HepG2 (cell line): ENCODE results near the gene PTGDR2. TPM values are rescaled to one million over a fixed set of nuclear protein-coding genes. Genes with fewer than 3 reads are reported as not detected.
A peak's percentile ranks its signal among the peaks of the same experiment; 100 is the strongest.

Experiments
- ATAC-seq: fragments of 200-7000 bp; cut with Tn5 transposase; 3 replicates; pipeline ENCODE4 v1.9.1; 2020; ENCODE audit warnings: mild to moderate bottlenecking, moderate library complexity
- BruUV-seq: library from RNA; stranded (reverse); fragments of 400-500 nt; replicated peaks from 2 replicates; lab custom pipeline; 2021; lab: Mats Ljungman, UMichigan
- CTCF ChIA-PET: fragments of 300-600 bp; formaldehyde crosslinking; extraction: SDS; loops from one replicate; lab custom pipeline; 2021; ENCODE audit warnings: low total read pairs, inconsistent platforms, low intra/inter-chr PET ratio; lab: Yijun Ruan, JAX
- POLR2A ChIA-PET: fragments of 350-600 bp; sonication (Branson Sonifier 250); formaldehyde crosslinking; loops from one replicate; lab custom pipeline; 2020; ENCODE audit warnings: antibody characterized with exemption, inconsistent platforms; lab: Yijun Ruan, JAX
- DNase-seq: peaks from one replicate; pipeline ENCODE4 v3.0.0-alpha.2; 2015; ENCODE audit warnings: low spot score
- FAIRE-seq: peaks from 3 replicates; lab custom pipeline; 2011; peaks lifted over from hg19 to GRCh38; lab: Jason Lieb, UNC
- H2AFZ ChIP-seq: one replicate; pipeline ENCODE4 v1.6.1; 2011; ENCODE audit warnings: low read length, inconsistent platforms
- H3K27ac ChIP-seq: fragments of 300-600 bp; 3 replicates; pipeline ENCODE4 v1.8.0; 2011; ENCODE audit warnings: mixed run types, mild to moderate bottlenecking, mixed read lengths, low read length, inconsistent platforms; ENCODE audit not compliant: insufficient read depth; ENCODE audit errors: extremely low read length
- H3K27me3 ChIP-seq, 2 experiments: fragments of 200-600 bp in 1 of 2; 2 replicates in 1 of 2; 3 replicates in 1 of 2; pipeline versions ENCODE4 v1.6.0 to v1.8.0; 2011; ENCODE audit warnings: low read length in 2 of 2, mild to moderate bottlenecking in 2 of 2, moderate library complexity in 2 of 2, inconsistent platforms in 1 of 2; ENCODE audit not compliant: insufficient read depth in 2 of 2, control insufficient read depth in 1 of 2
- H3K36me3 ChIP-seq, 2 experiments: fragments of 200-600 bp in 1 of 2; replicated peaks in 1 of 2; 2 replicates in 1 of 2; 3 replicates in 1 of 2; pipeline versions ENCODE4 v1.5.1 to v1.8.0; 2011; ENCODE audit warnings: low read length in 2 of 2, inconsistent platforms in 1 of 2; ENCODE audit not compliant: insufficient read depth in 2 of 2, control insufficient read depth in 1 of 2
- H3K4me1 ChIP-seq: 2 replicates; pipeline ENCODE4 v1.5.1; 2012; ENCODE audit warnings: low read length, inconsistent platforms; ENCODE audit not compliant: insufficient read depth
- H3K4me2 ChIP-seq: 2 replicates; pipeline ENCODE4 v1.6.0; 2011; ENCODE audit warnings: low read depth, low read length, inconsistent platforms
- H3K4me3 ChIP-seq, 3 experiments: fragments of 200-600 bp in 1 of 3; sonication (generic), shearing (Covaris generic) in 1 of 3; replicated peaks in 1 of 3; 2 replicates each; pipeline ENCODE4 v1.5.1; 2011 to 2016; ENCODE audit warnings: low read length in 3 of 3, inconsistent platforms in 2 of 3, low read depth in 2 of 3, mild to moderate bottlenecking in 2 of 3, control low read depth in 1 of 3, mixed read lengths in 1 of 3; ENCODE audit not compliant: insufficient read depth in 1 of 3
- H3K79me2 ChIP-seq: one replicate; pipeline ENCODE4 v1.6.1; 2011; ENCODE audit warnings: low read length, inconsistent platforms; ENCODE audit not compliant: insufficient read depth
- H3K9ac ChIP-seq: 2 replicates; pipeline ENCODE4 v1.6.0; 2011; ENCODE audit warnings: mild to moderate bottlenecking, low read depth, low read length, inconsistent platforms; ENCODE audit not compliant: insufficient read depth
- H3K9me3 ChIP-seq: 2 replicates; pipeline ENCODE4 v1.5.1; 2012; ENCODE audit warnings: mild to moderate bottlenecking, low read length
- H4K20me1 ChIP-seq: 2 replicates; pipeline ENCODE4 v1.6.0; 2011; ENCODE audit warnings: inconsistent platforms, mild to moderate bottlenecking, low read length, moderate library complexity; ENCODE audit not compliant: insufficient read depth
- ADNP ChIP-seq: sonication (generic); formaldehyde crosslinking; IDR thresholded peaks from 2 replicates; pipeline ENCODE4 v1.4.0; 2020; ENCODE audit warnings: missing genetic modification reagents
- ATF4 ChIP-seq, 2 experiments: fragments of 450-650 bp in 1 of 2; sonication (generic) in 1 of 2; formaldehyde crosslinking; IDR thresholded peaks; 2 replicates each; pipeline versions ENCODE4 v1.5.0 to v1.8.0; 2020 to 2022; ENCODE audit warnings: mild to moderate bottlenecking in 1 of 2, missing genetic modification reagents in 1 of 2
- HNF1B ChIP-seq: sonication (generic); formaldehyde crosslinking; IDR thresholded peaks from 2 replicates; pipeline ENCODE4 v1.5.1; 2020; ENCODE audit warnings: mild to moderate bottlenecking, moderate library complexity, missing genetic modification reagents
- HNRNPH1 ChIP-seq: fragments of 200-400 bp; formaldehyde crosslinking; optimal IDR thresholded peaks from 2 replicates; pipeline ENCODE3; 2017; ENCODE audit warnings: mild to moderate bottlenecking, low read depth, low read length
- IRF1 ChIP-seq: sonication (generic); formaldehyde crosslinking; IDR thresholded peaks from 2 replicates; pipeline ENCODE4 v1.4.0; 2020; ENCODE audit warnings: low read depth, mild to moderate bottlenecking, missing genetic modification reagents
- KAT7 ChIP-seq: IDR thresholded peaks from 2 replicates; pipeline ENCODE4 v1.6.1; 2018; ENCODE audit warnings: borderline replicate concordance, missing compliant biosample characterization
- KLF13 ChIP-seq: sonication (generic); formaldehyde crosslinking; IDR thresholded peaks from 2 replicates; pipeline ENCODE4 v1.4.0; 2020; ENCODE audit warnings: mild to moderate bottlenecking, missing genetic modification reagents
- MED8 ChIP-seq: sonication (generic); formaldehyde crosslinking; IDR thresholded peaks from 2 replicates; pipeline ENCODE4 v1.8.1; 2023; ENCODE audit warnings: mild to moderate bottlenecking, missing genetic modification reagents; ENCODE audit not compliant: insufficient replicate concordance
- NBN ChIP-seq: fragments of 450-650 bp; conservative IDR thresholded peaks from 2 replicates; pipeline ENCODE4 v1.6.1; 2017
- NFKB2 ChIP-seq: sonication (generic); formaldehyde crosslinking; IDR thresholded peaks from 2 replicates; pipeline ENCODE4 v1.4.0; 2020; ENCODE audit warnings: missing genetic modification reagents, borderline replicate concordance
- NRL ChIP-seq: sonication (generic); formaldehyde crosslinking; IDR thresholded peaks from 2 replicates; pipeline ENCODE4 v1.5.0; 2020; ENCODE audit warnings: missing genetic modification reagents, mild to moderate bottlenecking, moderate library complexity, borderline replicate concordance
- SRSF1 ChIP-seq: fragments of 200-400 bp; formaldehyde crosslinking; optimal IDR thresholded peaks from 2 replicates; pipeline ENCODE3; 2017; ENCODE audit warnings: mild to moderate bottlenecking, low read depth, low read length, moderate library complexity
- TAF15 ChIP-seq: fragments of 200-400 bp; formaldehyde crosslinking; IDR thresholded peaks from one replicate; pipeline ENCODE4 v1.6.1; 2018; ENCODE audit warnings: mild to moderate bottlenecking, low read depth, low read length; ENCODE audit not compliant: poor library complexity, severe bottlenecking
- XRCC5 ChIP-seq: fragments of 200-400 bp; formaldehyde crosslinking; optimal IDR thresholded peaks from 2 replicates; pipeline ENCODE3; 2017; ENCODE audit warnings: mild to moderate bottlenecking, low read length
- ZGPAT ChIP-seq: IDR thresholded peaks from 2 replicates; pipeline ENCODE4 v1.6.1; 2016; ENCODE audit warnings: mild to moderate bottlenecking
- ZNF317 ChIP-seq: sonication (generic); formaldehyde crosslinking; IDR thresholded peaks from 2 replicates; pipeline ENCODE4 v1.5.0; 2020; ENCODE audit warnings: mild to moderate bottlenecking, missing genetic modification reagents
- ZNF431 ChIP-seq: sonication (generic); formaldehyde crosslinking; IDR thresholded peaks from 2 replicates; pipeline ENCODE4 v1.9.0; 2022; ENCODE audit warnings: missing genetic modification reagents, low read depth, mild to moderate bottlenecking, borderline replicate concordance
- ZNF460 ChIP-seq: sonication (generic); formaldehyde crosslinking; IDR thresholded peaks from 2 replicates; pipeline ENCODE4 v1.5.1; 2020; ENCODE audit warnings: missing genetic modification reagents, mild to moderate bottlenecking, borderline replicate concordance
- ZNF678 ChIP-seq: sonication (generic); formaldehyde crosslinking; IDR thresholded peaks from 2 replicates; pipeline ENCODE4 v1.4.0; 2020; ENCODE audit warnings: mild to moderate bottlenecking, missing genetic modification reagents
- ZNF691 ChIP-seq: sonication (generic); formaldehyde crosslinking; IDR thresholded peaks from 2 replicates; pipeline ENCODE4 v1.4.0; 2020; ENCODE audit warnings: missing genetic modification reagents, low read depth, mild to moderate bottlenecking, borderline replicate concordance
- WGBS: methylation state at CpG from one replicate; pipeline ENCODE4 v1.1.6; 2017; ENCODE audit warnings: low lambda C conversion rate; 5-methylcytosine and 5-hydroxymethylcytosine counted together
- in situ Hi-C: cut with HindIII; loops from 2 replicates; pipeline ENCODE4 v1.10.0; 2017; ENCODE audit warnings: low pct_unique_long_range_greater_than_20kb; ENCODE audit not compliant: extremely low pct_ligation_motif_present
- intact Hi-C: fragments of 100-400 bp; cut with micrococcal nuclease; formaldehyde crosslinking; loops from one replicate; pipeline ENCODE4 v1.10.0; 2022; ENCODE audit not compliant: unreplicated experiment
- polyA plus RNA-seq, 8 experiments: library from polyadenylated mRNA; depleted of rRNA in 3 of 8; stranded (reverse) in 7 of 8; unstranded in 1 of 8; fragments of >200 nt; fragmentation: Illumina TruSeq in 4 of 8; extraction: Trizol in 4 of 8; gene quantifications; 2 replicates each; pipeline versions ENCODE4 v1.2.1 to v1.2.3, GENCODE V29; 2011 to 2016; ENCODE audit warnings: low read depth in 4 of 8, missing spikeins in 1 of 8, mixed read lengths in 1 of 8; ENCODE audit not compliant: insufficient read depth in 1 of 8
- total RNA-seq, 5 experiments: library from RNA; depleted of rRNA; stranded (reverse); fragments of >200 nt; fragmentation: Illumina TruSeq; extraction: Trizol; gene quantifications; 2 replicates each; pipeline ENCODE4 v1.2.3, GENCODE V29; 2016; ENCODE audit warnings: low read depth in 1 of 5

PTGDR2 gene
- total and polyA plus RNA-seq, 2 of the 13 experiments (the other 11 are each of a cell fraction or from before 2014, with no cell fraction given): 1.9 to 2.5 TPM

- POLR2A ChIA-PET: interaction anchor here (3.0 kb wide), 1 partner anchor 10 kb away, joined by 26 read pairs; the partner anchor contains the start of gene PTGDR2
- no TSS peak for BruUV-seq
- no peak for FAIRE-seq
- H3K4me1 ChIP-seq: peaks cover 41% of the 10 kb centered on the region
- no peak for DNase-seq
- no peak overlapping the region for H3K9ac ChIP-seq
- WGBS: 92% methylated on average over 8 of the region's 8 CpGs
- H4K20me1 ChIP-seq: peaks cover 13% of the 10 kb centered on the region; the same call in 1 of the 2 replicates
- no peaks in the 10 kb centered on the region for H3K9me3 ChIP-seq
- in situ Hi-C loops (no loop called here), intact Hi-C loops (loop anchor here (1.0 to 2.0 kb wide), 2 partner anchors 11 to 35 kb away; no protein-coding TSS in a partner anchor)
- ATAC-seq: no peak
- peaks cover 50% of the 10 kb centered on the region for H3K79me2 ChIP-seq
- peak overlapping the region; percentile 36 for H3K27ac ChIP-seq
- peaks cover 21 to 36% of the 10 kb centered on the region in 2 experiments for H3K36me3 ChIP-seq
- peak overlapping the region in 2 of 3 experiments; percentile 26 to 41; a peak in 4 of 6 replicates for H3K4me3 ChIP-seq
- H2AFZ ChIP-seq: no peak overlapping the region
- H3K4me2 ChIP-seq: peak overlapping the region; percentile 86
- H3K27me3 ChIP-seq: no peaks in the 10 kb centered on the region; a peak in 1 of 5 replicates
- CTCF ChIA-PET: no interaction called here
- TF ChIP-seq ATF4 (CRISPR knock-in tag; IDR thresholded peaks at IDR 0.05) (no peak), SRSF1 (no peak), TAF15 (no peak), HNRNPH1 (no peak), ZNF691 (CRISPR knock-in tag) (no peak), MED8 (CRISPR knock-in tag) (no peak), IRF1 (CRISPR knock-in tag) (no peak), NRL (CRISPR knock-in tag) (peak; percentile 23; the same call in 1 of the 2 replicates), ZNF317 (CRISPR knock-in tag) (no peak), NBN (no peak), ADNP (CRISPR knock-in tag) (no peak), KLF13 (CRISPR knock-in tag) (no peak), XRCC5 (no peak), ZNF431 (no peak), NFKB2 (CRISPR knock-in tag) (0 out of 2 replicates have a peak, but pooled peaks have one; percentile 41), KAT7 (CRISPR knock-in tag) (no peak), ZNF678 (CRISPR knock-in tag) (no peak), HNF1B (CRISPR knock-in tag) (no peak), ZGPAT (CRISPR knock-in tag) (no peak), ZNF460 (no peak)
Observed at GRCh38 chr11:60845338-60845737, 10.4 kb downstream of the PTGDR2 start.
